IMR-90 (cell line): ENCODE data around the gene FMN1. TPM values are rescaled to one million over a fixed set of nuclear protein-coding genes. Genes with fewer than 3 reads are reported as not detected.

Experiments
- ATAC-seq: fragments of 200-7000 bp; cut with Tn5 transposase; 2 replicates; pipeline ENCODE4 v1.9.1; 2020; ENCODE audit warnings: low read depth, mild to moderate bottlenecking, moderate library complexity
- BruUV-seq: library from RNA; stranded (reverse); fragments of 400-500 nt; replicated peaks from 2 replicates; lab custom pipeline; 2021; lab: Mats Ljungman, UMichigan
- CTCF ChIA-PET: fragments of 300-600 bp; formaldehyde crosslinking; extraction: SDS; loops from one replicate; lab custom pipeline; 2021; ENCODE audit warnings: antibody characterized with exemption; lab: Yijun Ruan, JAX
- POLR2A ChIA-PET: fragments of 300-600 bp; sonication (Branson Sonifier 250); formaldehyde crosslinking; loops from one replicate; lab custom pipeline; 2022; ENCODE audit warnings: antibody characterized with exemption; ENCODE audit not compliant: unreplicated experiment; lab: Charles Lee
- DNase-seq: peaks from one replicate; pipeline ENCODE4 v3.0.0; 2013
- H2AFZ ChIP-seq: replicated peaks from 2 replicates; pipeline ENCODE3; 2013; ENCODE audit warnings: low read length, mild to moderate bottlenecking; ENCODE audit not compliant: poor library complexity
- H2AK5ac ChIP-seq: 2 replicates; pipeline ENCODE4 v1.6.1; 2013; ENCODE audit warnings: low read depth, low read length, inconsistent platforms
- H2AK9ac ChIP-seq: replicated peaks from 2 replicates; pipeline ENCODE3; 2013; ENCODE audit warnings: mild to moderate bottlenecking, low read depth, low read length, moderate library complexity; ENCODE audit not compliant: poor library complexity
- H2BK120ac ChIP-seq: 2 replicates; pipeline ENCODE4 v1.6.1; 2013; ENCODE audit warnings: low read depth, low read length, inconsistent platforms
- H2BK15ac ChIP-seq: 3 replicates; pipeline ENCODE4 v1.6.1; 2013; ENCODE audit warnings: low read depth, low read length, inconsistent platforms
- H2BK20ac ChIP-seq: 2 replicates; pipeline ENCODE4 v1.6.1; 2013; ENCODE audit warnings: low read depth, mild to moderate bottlenecking, inconsistent platforms, low read length, moderate library complexity
- H2BK5ac ChIP-seq: 2 replicates; pipeline ENCODE4 v1.6.1; 2013; ENCODE audit warnings: mild to moderate bottlenecking, low read depth, low read length, inconsistent platforms; ENCODE audit not compliant: poor library complexity, severe bottlenecking
- H3K14ac ChIP-seq: replicated peaks from 2 replicates; pipeline ENCODE4 v1.6.1; 2013; ENCODE audit warnings: low read depth, low read length, inconsistent platforms
- H3K18ac ChIP-seq: 2 replicates; pipeline ENCODE4 v1.6.1; 2013; ENCODE audit warnings: low read depth, low read length, control low read depth
- H3K23ac ChIP-seq: 2 replicates; pipeline ENCODE4 v1.6.1; 2013; ENCODE audit warnings: low read depth, low read length, inconsistent platforms
- H3K27ac ChIP-seq: 2 replicates; pipeline ENCODE4 v1.5.1; 2013; ENCODE audit warnings: mild to moderate bottlenecking, control low read depth, low read length; ENCODE audit not compliant: insufficient read depth
- H3K27me3 ChIP-seq: 2 replicates; pipeline ENCODE4 v1.6.1; 2013; ENCODE audit warnings: low read length; ENCODE audit not compliant: control insufficient read depth, insufficient read depth
- H3K36me3 ChIP-seq: 2 replicates; pipeline ENCODE4 v1.6.1; 2013; ENCODE audit warnings: low read length, mixed read lengths; ENCODE audit not compliant: control insufficient read depth, insufficient read depth
- H3K4ac ChIP-seq: 2 replicates; pipeline ENCODE4 v1.6.1; 2013; ENCODE audit warnings: low read depth, low read length, inconsistent platforms
- H3K4me1 ChIP-seq: 2 replicates; pipeline ENCODE4 v1.6.1; 2013; ENCODE audit warnings: low read length, mixed read lengths; ENCODE audit not compliant: control insufficient read depth, insufficient read depth
- H3K4me2 ChIP-seq: 2 replicates; pipeline ENCODE4 v1.6.1; 2013; ENCODE audit warnings: low read depth, mild to moderate bottlenecking, control low read depth, low read length, moderate library complexity
- H3K4me3 ChIP-seq: 2 replicates; pipeline ENCODE4 v1.5.1; 2013; ENCODE audit warnings: low read depth, mild to moderate bottlenecking, control low read depth, low read length, moderate library complexity; ENCODE audit not compliant: insufficient read depth
- H3K56ac ChIP-seq: 2 replicates; pipeline ENCODE4 v1.6.1; 2013; ENCODE audit warnings: low read length, inconsistent platforms; ENCODE audit not compliant: insufficient read depth; ENCODE audit errors: extremely low read depth
- H3K79me1 ChIP-seq, 2 experiments: 2 replicates each; pipeline ENCODE4 v1.6.1; 2013; ENCODE audit warnings: low read length in 2 of 2, inconsistent platforms in 1 of 2, low read depth in 1 of 2
- H3K9ac ChIP-seq: 2 replicates; pipeline ENCODE4 v1.6.1; 2013; ENCODE audit warnings: low read depth, low read length, control low read depth
- H3K9me1 ChIP-seq: 2 replicates; pipeline ENCODE4 v1.6.1; 2013; ENCODE audit warnings: low read length, inconsistent platforms; ENCODE audit not compliant: insufficient read depth
- H3K9me3 ChIP-seq: 2 replicates; pipeline ENCODE4 v1.6.1; 2013; ENCODE audit warnings: low read length; ENCODE audit not compliant: control insufficient read depth, insufficient read depth
- H4K20me1 ChIP-seq: 2 replicates; pipeline ENCODE4 v1.6.1; 2013; ENCODE audit warnings: low read length, inconsistent platforms; ENCODE audit not compliant: insufficient read depth
- H4K5ac ChIP-seq: 2 replicates; pipeline ENCODE4 v1.6.1; 2013; ENCODE audit warnings: mild to moderate bottlenecking, low read depth, low read length, control low read depth
- H4K8ac ChIP-seq, 2 experiments: 2 replicates each; pipeline ENCODE4 v1.6.1; 2013; ENCODE audit warnings: low read depth in 2 of 2, low read length in 2 of 2, control low read depth in 1 of 2, inconsistent platforms in 1 of 2
- H4K91ac ChIP-seq: 2 replicates; pipeline ENCODE4 v1.6.1; 2013; ENCODE audit warnings: low read depth, low read length, inconsistent platforms; ENCODE audit not compliant: insufficient read depth
- BHLHE40 ChIP-seq: fragments of 150-350 bp; IDR thresholded peaks from 2 replicates; pipeline ENCODE4 v1.6.1; 2016; ENCODE audit warnings: mild to moderate bottlenecking, low read depth, low read length
- CHD1 ChIP-seq: IDR thresholded peaks from 2 replicates; pipeline ENCODE4 v1.6.1; 2012; ENCODE audit warnings: low read depth, low read length, improper control_type of control experiment
- FOS ChIP-seq: fragments of 150-350 bp; IDR thresholded peaks from 2 replicates; pipeline ENCODE4 v1.6.1; 2016; ENCODE audit warnings: low read depth, low read length
- MXI1 ChIP-seq: IDR thresholded peaks from 2 replicates; pipeline ENCODE4 v1.6.1; 2012; ENCODE audit warnings: low read depth, mild to moderate bottlenecking, low read length, moderate library complexity, borderline replicate concordance
- NFE2L2 ChIP-seq: fragments of 150-350 bp; IDR thresholded peaks from 2 replicates; pipeline ENCODE4 v1.6.1; 2016; ENCODE audit warnings: low read depth, mild to moderate bottlenecking, low read length
- POLR2A ChIP-seq: IDR thresholded peaks from 2 replicates; pipeline ENCODE4 v1.6.1; 2012; ENCODE audit warnings: mild to moderate bottlenecking, low read depth, low read length
- RCOR1 ChIP-seq: IDR thresholded peaks from 2 replicates; pipeline ENCODE4 v1.6.1; 2012; ENCODE audit warnings: mild to moderate bottlenecking, low read length, improper control_type of control experiment; ENCODE audit not compliant: insufficient replicate concordance
- RFX5 ChIP-seq: IDR thresholded peaks from 2 replicates; pipeline ENCODE4 v1.8.0; 2012; ENCODE audit warnings: low read depth, mild to moderate bottlenecking, low read length, moderate library complexity
- SMC3 ChIP-seq: fragments of 150-350 bp; IDR thresholded peaks from 2 replicates; pipeline ENCODE4 v1.6.1; 2016; ENCODE audit warnings: low read depth, mild to moderate bottlenecking, antibody characterized with exemption, low read length, moderate library complexity
- WGBS, 2 experiments: methylation state at CpG; one replicate each; pipeline versions ENCODE4 v1.1.5 to v1.1.7; 2013; ENCODE audit warnings: missing lambda C conversion rate in 2 of 2; ENCODE audit not compliant: insufficient read length in 1 of 2; ENCODE audit errors: extremely low coverage in 2 of 2; 5-methylcytosine and 5-hydroxymethylcytosine counted together
- dilution Hi-C: fragments of 300-500 bp; cut with HindIII; formaldehyde crosslinking; loops from one replicate; pipeline ENCODE4 v1.14.3; 2018; ENCODE audit warnings: low sequenced_read_pairs; ENCODE audit not compliant: unreplicated experiment
- in situ Hi-C: fragments of 300-500 bp; cut with MboI; formaldehyde crosslinking; loops from 3 replicates; pipeline ENCODE4 v1.14.3; 2019; ENCODE audit warnings: low sequenced_read_pairs, inconsistent platforms, mixed read lengths
- intact Hi-C: fragments of 100-400 bp; cut with micrococcal nuclease; formaldehyde crosslinking; loops from 2 replicates; pipeline ENCODE4 v1.10.0; 2022
- polyA plus RNA-seq, 3 experiments: library from polyadenylated mRNA; depleted of rRNA; stranded (reverse); fragments of >200 nt; gene quantifications; 2 replicates each; pipeline ENCODE4 v1.2.3, GENCODE V29; 2012; ENCODE audit warnings: low replicate concordance in 1 of 3
- total RNA-seq: library from RNA; depleted of rRNA; stranded (reverse); fragments of >200 nt; gene quantifications from 2 replicates; pipeline ENCODE4 v1.2.3, GENCODE V29; 2012
- TF ChIP-seq, protein P1 (sequence below): conservative IDR thresholded peaks from 2 replicates; pipeline ENCODE4 v1.5.1; 2012; ENCODE audit warnings: mild to moderate bottlenecking, low read depth, low read length, improper control_type of control experiment
- TF ChIP-seq, protein P2 (sequence below): fragments of 150-350 bp; IDR thresholded peaks from 2 replicates; pipeline ENCODE4 v1.6.1; 2016; ENCODE audit warnings: low read depth, mild to moderate bottlenecking, low read length, moderate library complexity, borderline replicate concordance

Gene FMN1
- total and polyA plus RNA-seq, 2 of the 4 experiments (the other 2 are of a cell fraction) = 7.3 to 17.6 TPM

DNA sequence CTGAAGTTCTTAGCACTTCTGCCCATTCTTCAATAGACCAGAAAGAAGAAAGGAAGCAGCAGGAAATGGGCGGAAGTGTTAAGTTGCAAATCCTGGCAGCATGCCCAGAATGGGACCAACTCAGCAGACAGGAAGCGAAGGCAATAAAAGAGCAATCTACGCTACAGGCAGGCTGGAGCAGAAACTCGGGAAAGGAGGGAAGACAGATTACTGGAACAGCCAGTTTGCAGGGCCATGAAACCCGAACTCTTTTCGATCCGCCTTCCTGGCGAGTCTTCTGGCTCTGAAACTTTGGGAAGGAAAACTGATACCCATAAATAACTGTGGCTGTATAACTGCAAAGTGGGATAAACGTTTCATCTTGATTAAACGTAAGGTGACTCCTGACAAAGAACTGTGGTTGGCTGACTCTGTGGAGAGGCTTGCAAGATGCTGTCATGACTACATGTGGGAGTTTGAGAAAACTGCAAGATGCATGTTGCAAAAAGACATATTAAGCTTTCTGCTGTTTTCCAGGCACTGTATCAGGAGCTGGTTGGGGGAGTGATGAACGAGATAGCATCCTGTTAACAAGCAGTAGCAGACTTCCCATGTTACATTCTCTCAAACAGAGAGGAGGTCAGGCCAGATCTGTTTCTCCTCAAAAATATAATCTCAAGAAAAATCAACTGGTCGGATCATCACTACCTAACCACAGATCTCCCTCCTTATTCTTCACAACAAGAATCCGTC, 67.8 kb downstream of the FMN1 start (continued):
- TF ChIP-seq POLR2A = no peak
- TF ChIP-seq SMC3 = peak; percentile 18; the same call in 1 of the 2 replicates
- TF ChIP-seq CHD1 = no peak

- no peak overlapping the region; the same call in 1 of the 2 replicates for H3K56ac ChIP-seq
- peak overlapping the region; percentile 96 for H4K91ac ChIP-seq
- H2AK9ac ChIP-seq = peak overlapping the region; percentile 68
- intact Hi-C loops = no loop called here
- H3K9me3 ChIP-seq = no peaks in the 10 kb centered on the region
- in situ Hi-C loops = loop anchor here (5.0 kb wide), 1 partner anchor 34 kb away; no protein-coding TSS in a partner anchor
- H4K8ac ChIP-seq = peak overlapping the region; percentile 79 to 92
- peak overlapping the region; percentile 97 for H2BK120ac ChIP-seq
- peak overlapping the region; percentile 96 for H2AK5ac ChIP-seq
- 92% methylated on average over 2 of the region's 7 CpGs; no CpG with 5 or more reads in 1 of the 2 experiments for WGBS, 2 experiments
- peak overlapping the region; percentile 39 for H3K18ac ChIP-seq
- no peaks in the 10 kb centered on the region for H4K20me1 ChIP-seq
- no TSS peak for BruUV-seq
- H2BK15ac ChIP-seq = peak overlapping the region; percentile 91; the same call in 2 of the 3 replicates
- peaks cover 3% of the 10 kb centered on the region for H3K4me1 ChIP-seq
- ATAC-seq (peak; percentile 22), DNase-seq (no peak)
- peaks cover 10% of the 10 kb centered on the region for H3K9me1 ChIP-seq
- CTCF ChIA-PET = interaction anchor here (1.1 kb wide), 1 partner anchor 40 kb away, joined by 3 read pairs; no protein-coding TSS in a partner anchor
- H2BK5ac ChIP-seq = peak overlapping the region; percentile 81
- no peak overlapping the region for H3K9ac ChIP-seq
- dilution Hi-C loops = no loop called here
- H3K4me2 ChIP-seq = no peak overlapping the region; the same call in none of the 2 replicates
- H3K79me1 ChIP-seq = peaks cover 11 to 37% of the 10 kb centered on the region in 2 experiments
- H2BK20ac ChIP-seq = peak overlapping the region; percentile 93
- H3K4me3 ChIP-seq = no peak overlapping the region
- no peak for TF ChIP-seq NFE2L2
- TF ChIP-seq, protein P1, sequence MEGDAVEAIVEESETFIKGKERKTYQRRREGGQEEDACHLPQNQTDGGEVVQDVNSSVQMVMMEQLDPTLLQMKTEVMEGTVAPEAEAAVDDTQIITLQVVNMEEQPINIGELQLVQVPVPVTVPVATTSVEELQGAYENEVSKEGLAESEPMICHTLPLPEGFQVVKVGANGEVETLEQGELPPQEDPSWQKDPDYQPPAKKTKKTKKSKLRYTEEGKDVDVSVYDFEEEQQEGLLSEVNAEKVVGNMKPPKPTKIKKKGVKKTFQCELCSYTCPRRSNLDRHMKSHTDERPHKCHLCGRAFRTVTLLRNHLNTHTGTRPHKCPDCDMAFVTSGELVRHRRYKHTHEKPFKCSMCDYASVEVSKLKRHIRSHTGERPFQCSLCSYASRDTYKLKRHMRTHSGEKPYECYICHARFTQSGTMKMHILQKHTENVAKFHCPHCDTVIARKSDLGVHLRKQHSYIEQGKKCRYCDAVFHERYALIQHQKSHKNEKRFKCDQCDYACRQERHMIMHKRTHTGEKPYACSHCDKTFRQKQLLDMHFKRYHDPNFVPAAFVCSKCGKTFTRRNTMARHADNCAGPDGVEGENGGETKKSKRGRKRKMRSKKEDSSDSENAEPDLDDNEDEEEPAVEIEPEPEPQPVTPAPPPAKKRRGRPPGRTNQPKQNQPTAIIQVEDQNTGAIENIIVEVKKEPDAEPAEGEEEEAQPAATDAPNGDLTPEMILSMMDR = no peak
- no peak for TF ChIP-seq RCOR1
- TF ChIP-seq RFX5 = no peak
- no peak for TF ChIP-seq BHLHE40
- no peak for TF ChIP-seq FOS
- no peak for TF ChIP-seq MXI1
- TF ChIP-seq, protein P2, sequence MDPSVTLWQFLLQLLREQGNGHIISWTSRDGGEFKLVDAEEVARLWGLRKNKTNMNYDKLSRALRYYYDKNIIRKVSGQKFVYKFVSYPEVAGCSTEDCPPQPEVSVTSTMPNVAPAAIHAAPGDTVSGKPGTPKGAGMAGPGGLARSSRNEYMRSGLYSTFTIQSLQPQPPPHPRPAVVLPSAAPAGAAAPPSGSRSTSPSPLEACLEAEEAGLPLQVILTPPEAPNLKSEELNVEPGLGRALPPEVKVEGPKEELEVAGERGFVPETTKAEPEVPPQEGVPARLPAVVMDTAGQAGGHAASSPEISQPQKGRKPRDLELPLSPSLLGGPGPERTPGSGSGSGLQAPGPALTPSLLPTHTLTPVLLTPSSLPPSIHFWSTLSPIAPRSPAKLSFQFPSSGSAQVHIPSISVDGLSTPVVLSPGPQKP = no peak
- peak overlapping the region; percentile 32 for H4K5ac ChIP-seq
- H3K27ac ChIP-seq = peak overlapping the region; percentile 35
- H2AFZ ChIP-seq = peak overlapping the region; percentile 75
- POLR2A ChIA-PET = no interaction called here
- H3K27me3 ChIP-seq = no peaks in the 10 kb centered on the region
- peak overlapping the region; percentile 61; the same call in 1 of the 2 replicates for H3K23ac ChIP-seq
- H3K14ac ChIP-seq = peak overlapping the region; percentile 97
- H3K4ac ChIP-seq = peak overlapping the region; percentile 96
- no peaks in the 10 kb centered on the region for H3K36me3 ChIP-seq
Measured at GRCh38 chr15:33125894-33126537, 68.5 kb downstream of the FMN1 start.
